GM12801 (cell line): ENCODE results near the gene LRP1B.

ENCODE experiments used
- CTCF ChIP-seq: IDR thresholded peaks from one replicate; pipeline ENCODE4 v1.5.1; 2011; ENCODE audit warnings: control low read depth; ENCODE audit not compliant: insufficient read length; ENCODE audit errors: extremely low read depth

Gene LRP1B

DNA sequence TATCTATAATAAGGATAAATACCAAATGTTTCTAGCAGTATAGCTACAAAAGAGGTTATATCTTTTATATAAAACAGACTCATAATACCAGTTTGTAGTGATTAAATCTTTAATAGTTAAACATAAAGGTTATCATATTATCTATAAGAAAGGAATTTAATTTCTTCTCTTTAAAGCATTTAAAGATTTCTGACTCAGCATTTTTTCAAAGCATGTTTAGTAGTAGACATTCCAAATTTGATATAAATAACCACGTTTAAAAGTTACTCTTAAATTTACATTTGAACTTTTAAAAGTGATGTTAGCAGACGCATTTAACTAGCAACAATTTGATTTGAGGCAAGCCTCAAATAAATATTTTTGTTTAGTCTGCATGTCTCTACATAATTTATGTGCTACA, 1842.6 kb downstream of the LRP1B start:
- TF ChIP-seq CTCF: no peak

- TF ChIP-seq CTCF: no peak
Measured at GRCh38 chr2:140286377-140286776, 1844.4 kb downstream of the LRP1B start.

- no peak for TF ChIP-seq CTCF
Measured at GRCh38 chr2:140276661-140277060, 1854.2 kb downstream of the LRP1B start.

DNA sequence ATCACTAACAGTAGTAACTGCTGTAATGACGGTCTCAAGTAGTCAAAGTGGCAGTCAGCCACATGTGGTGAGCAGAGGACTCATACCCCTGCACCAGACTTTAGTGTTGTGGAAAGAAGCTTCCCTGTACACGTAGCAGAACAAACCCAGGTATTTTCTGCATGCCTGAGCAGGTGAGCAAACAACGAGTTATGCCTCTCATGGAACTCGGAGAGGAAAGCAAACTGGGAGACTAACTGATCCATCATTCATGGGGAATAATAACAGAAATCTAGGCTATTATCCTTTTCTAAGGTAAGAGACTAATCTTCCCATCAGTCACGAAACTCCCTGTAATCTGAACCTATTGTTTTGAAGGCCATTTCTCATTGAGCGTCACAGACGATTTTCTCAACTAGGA, 1855.4 kb downstream of the LRP1B start:
- TF ChIP-seq CTCF: no peak

DNA sequence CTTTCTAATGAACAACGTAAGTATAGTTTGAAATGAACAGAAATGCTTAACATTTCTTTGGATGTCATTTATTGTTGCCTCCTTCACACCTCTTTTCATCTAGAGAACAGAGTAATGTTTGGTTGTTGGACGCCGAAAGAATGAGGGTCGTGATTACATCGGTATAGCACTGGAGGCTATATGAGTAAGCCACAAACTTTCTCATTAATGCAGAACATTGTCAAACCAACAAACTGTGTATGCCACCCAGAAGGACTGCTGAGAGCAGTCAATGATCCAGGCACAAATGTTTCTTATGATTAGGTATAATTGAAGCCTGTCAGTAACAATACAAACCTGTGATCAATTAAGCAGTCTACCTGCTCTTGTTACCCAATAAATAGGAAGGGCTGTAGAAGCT, 1855.9 kb downstream of the LRP1B start:
- no peak for TF ChIP-seq CTCF

GRCh38 chr2:140273958-140274357, 1856.9 kb downstream of the LRP1B start:
- no peak for TF ChIP-seq CTCF

DNA sequence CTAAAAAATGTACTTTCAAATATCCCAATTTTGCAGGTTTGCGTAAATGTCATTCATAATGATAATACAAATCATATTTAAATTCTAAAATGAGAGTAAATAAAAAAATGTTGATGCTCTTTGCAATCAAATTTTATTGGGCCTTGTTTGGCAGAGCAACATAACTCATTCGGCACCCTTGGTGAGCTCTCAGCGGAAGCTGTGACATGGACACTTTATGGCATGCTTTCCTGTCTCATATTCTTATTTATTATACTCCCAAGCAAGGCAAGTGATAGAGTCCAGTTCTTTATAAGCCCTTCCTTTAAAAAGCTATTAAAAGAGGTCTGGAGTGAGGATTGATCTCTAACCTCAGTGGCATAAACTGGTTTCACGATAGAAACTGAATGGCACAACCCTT, 1857.4 kb downstream of the LRP1B start:
- TF ChIP-seq CTCF: no peak

- TF ChIP-seq CTCF: no peak
Measured at GRCh38 chr2:140270224-140270623, 1860.6 kb downstream of the LRP1B start.
